Measurements from ENCODE around the gene SMIM31. TPM values are rescaled to one million over a fixed set of nuclear protein-coding genes. Genes with fewer than 3 reads are reported as not detected.
A peak's percentile ranks its signal among the peaks of the same experiment; 100 is the strongest.

SMIM31 gene
- total RNA-seq, 1 experiment from 2014 or later = not detected

- no peak for DNase-seq (ENCODE audit: low read depth)
Measured at GRCh38 chr4:164783976-164784375, 30.0 kb downstream of the SMIM31 start.

- no peak for DNase-seq (ENCODE audit: low read depth)
Measured at GRCh38 chr4:164789047-164789446, 35.1 kb downstream of the SMIM31 start.

GRCh38 chr4:164790249-164790648 is 36.3 kb downstream of the SMIM31 start:
- no peak for DNase-seq (ENCODE audit: low read depth)

GRCh38 chr4:164799410-164799809 is 45.5 kb downstream of the SMIM31 start:
- no peak for DNase-seq (ENCODE audit: low read depth)

- no peak for DNase-seq (ENCODE audit: low read depth)
Measured at GRCh38 chr4:164800786-164801185, 46.9 kb downstream of the SMIM31 start.

- DNase-seq (ENCODE audit: low read depth) = no peak
Measured at GRCh38 chr4:164802301-164802901, 48.5 kb downstream of the SMIM31 start.

GRCh38 chr4:164803702-164804101 is 49.8 kb downstream of the SMIM31 start:
- peak; percentile 34 for DNase-seq (ENCODE audit: low read depth)

GRCh38 chr4:164807611-164808010 is 53.7 kb downstream of the SMIM31 start:
- DNase-seq (ENCODE audit: low read depth) = peak; percentile 34

- DNase-seq (ENCODE audit: low read depth) = no peak
Measured at GRCh38 chr4:164813554-164813953, 59.6 kb downstream of the SMIM31 start.

GRCh38 chr4:164815711-164816110 is 61.8 kb downstream of the SMIM31 start:
- DNase-seq (ENCODE audit: low read depth) = no peak

GRCh38 chr4:164819366-164819765 is 65.4 kb downstream of the SMIM31 start:
- no peak for DNase-seq (ENCODE audit: low read depth)

- DNase-seq (ENCODE audit: low read depth) = no peak
Measured at GRCh38 chr4:164821711-164822110, 67.8 kb downstream of the SMIM31 start.

- DNase-seq (ENCODE audit: low read depth) = no peak
Measured at GRCh38 chr4:164824581-164824980, 70.7 kb downstream of the SMIM31 start.

- no peak for DNase-seq (ENCODE audit: low read depth)
Measured at GRCh38 chr4:164828955-164829354, 75.0 kb downstream of the SMIM31 start.

GRCh38 chr4:164846566-164846965 is 92.6 kb downstream of the SMIM31 start:
- no peak for DNase-seq (ENCODE audit: low read depth)

GRCh38 chr4:164847016-164847415 is 93.1 kb downstream of the SMIM31 start:
- DNase-seq (ENCODE audit: low read depth) = no peak

GRCh38 chr4:164847967-164848649 is 94.2 kb downstream of the SMIM31 start:
- DNase-seq (ENCODE audit: low read depth) = no peak

Other genes starting within 250 kb of the SMIM31 start
- not detected in 2 replicates for gene APELA, start 123.0 kb downstream of the SMIM31 start, total RNA-seq (2014; rRNA removed; shearing (Covaris generic))
- not detected in 2 replicates for gene TRIM61, start 223.5 kb downstream of the SMIM31 start, total RNA-seq (2014; rRNA removed; shearing (Covaris generic))